OCI-LY1 (cell line): ENCODE data around the gene MSANTD3.

Experiments
- H2AFZ ChIP-seq: fragments of 200-600 bp; sonication (generic), shearing (Covaris generic); 2 replicates; pipeline ENCODE4 v1.6.0; 2014; ENCODE audit warnings: antibody characterized with exemption, mild to moderate bottlenecking, low read length
- H3F3A ChIP-seq: fragments of 200-600 bp; sonication (generic), shearing (Covaris generic); 2 replicates; pipeline ENCODE4 v1.6.0; 2014; ENCODE audit warnings: mild to moderate bottlenecking, antibody characterized with exemption, low read length, moderate library complexity; ENCODE audit not compliant: insufficient read depth
- H3K27ac ChIP-seq: fragments of 200-600 bp; sonication (generic); 2 replicates; pipeline ENCODE4 v1.5.1; 2014; ENCODE audit warnings: low read length, mixed run types, mild to moderate bottlenecking, low read depth; ENCODE audit not compliant: poor library complexity, severe bottlenecking
- H3K27me3 ChIP-seq: fragments of 200-600 bp; sonication (generic); 2 replicates; pipeline ENCODE4 v1.6.0; 2014; ENCODE audit warnings: antibody characterized with exemption, mild to moderate bottlenecking, low read length, moderate library complexity; ENCODE audit not compliant: insufficient read depth
- H3K36me3 ChIP-seq: fragments of 200-600 bp; sonication (generic); 2 replicates; pipeline ENCODE4 v1.6.1; 2014; ENCODE audit warnings: mild to moderate bottlenecking, antibody characterized with exemption, low read length, moderate library complexity, mixed read lengths; ENCODE audit not compliant: insufficient read depth
- H3K4me1 ChIP-seq: fragments of 200-600 bp; sonication (generic); 2 replicates; pipeline ENCODE4 v1.5.1; 2014; ENCODE audit warnings: mild to moderate bottlenecking, low read length, moderate library complexity; ENCODE audit not compliant: insufficient read depth, severe bottlenecking
- H3K4me2 ChIP-seq: fragments of 200-600 bp; sonication (generic), shearing (Covaris generic); 2 replicates; pipeline ENCODE4 v1.6.1; 2014; ENCODE audit warnings: low read length
- H3K4me3 ChIP-seq: fragments of 200-600 bp; sonication (generic); 2 replicates; pipeline ENCODE4 v1.5.1; 2014; ENCODE audit warnings: low read length, low read depth, mild to moderate bottlenecking, mixed read lengths; ENCODE audit not compliant: poor library complexity, severe bottlenecking
- H3K79me2 ChIP-seq: fragments of 200-600 bp; shearing (Covaris generic); 2 replicates; pipeline ENCODE4 v1.6.1; 2016; ENCODE audit warnings: mixed run types, low read length, mixed read lengths; ENCODE audit not compliant: insufficient read depth
- H3K9ac ChIP-seq: fragments of 200-600 bp; sonication (generic), shearing (Covaris generic); 2 replicates; pipeline ENCODE4 v1.6.1; 2014; ENCODE audit warnings: mild to moderate bottlenecking, low read length, mixed read lengths
- H3K9me2 ChIP-seq: fragments of 200-600 bp; sonication (generic), shearing (Covaris generic); 2 replicates; pipeline ENCODE4 v1.6.1; 2014; ENCODE audit warnings: low read depth, mild to moderate bottlenecking, low read length, mixed read lengths
- H3K9me3 ChIP-seq: fragments of 200-600 bp; shearing (Covaris generic); 2 replicates; pipeline ENCODE4 v1.6.1; 2014; ENCODE audit warnings: low read length, mixed read lengths
- H4K20me1 ChIP-seq: fragments of 200-600 bp; sonication (generic), shearing (Covaris generic); 2 replicates; pipeline ENCODE4 v1.6.0; 2016; ENCODE audit warnings: mild to moderate bottlenecking, low read length; ENCODE audit not compliant: insufficient read depth
- EZH2 ChIP-seq: fragments of 200-600 bp; sonication (generic), shearing (Covaris generic); IDR thresholded peaks from 2 replicates; pipeline ENCODE4 v1.8.0; 2017; ENCODE audit warnings: borderline replicate concordance, mixed run types, mild to moderate bottlenecking, antibody characterized with exemption, low read length, moderate library complexity, mixed read lengths
- TF ChIP-seq, protein P1 (sequence below): fragments of 200-600 bp; sonication (generic), shearing (Covaris generic); IDR thresholded peaks from 2 replicates; pipeline ENCODE4 v1.5.1; 2017; ENCODE audit warnings: mild to moderate bottlenecking, antibody characterized with exemption, low read length, moderate library complexity, mixed read lengths

The MSANTD3 gene

DNA sequence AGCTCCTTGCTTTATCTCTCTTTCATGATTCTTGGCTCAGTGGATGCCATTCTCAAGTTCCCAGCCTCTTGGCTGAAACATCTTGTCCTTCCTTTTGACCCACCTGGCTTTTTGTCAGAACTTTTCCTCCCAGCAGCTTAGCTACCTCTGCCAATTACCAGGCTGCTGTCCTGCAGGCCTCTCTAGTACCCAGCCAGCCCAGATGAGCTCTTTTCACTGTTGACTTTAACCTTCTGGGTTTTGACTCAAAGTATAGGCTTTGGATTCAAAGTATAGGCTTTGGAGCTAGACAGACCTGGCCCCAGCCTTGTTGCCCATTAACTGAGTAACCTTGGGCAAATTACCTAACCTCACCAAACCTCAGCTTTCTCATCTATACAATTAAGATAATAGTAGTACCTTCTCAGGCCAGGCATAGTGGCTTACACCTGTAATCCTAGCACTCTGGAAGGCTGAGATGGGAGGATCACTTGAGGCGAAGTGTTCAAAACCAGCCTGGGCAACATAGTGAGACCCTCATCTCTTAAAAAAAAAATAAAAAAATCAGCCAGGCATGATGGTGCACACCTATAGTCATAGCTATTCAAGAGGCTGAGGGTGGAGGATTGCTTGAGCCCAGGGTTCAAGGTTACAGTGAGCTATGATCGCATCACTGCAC lies 39.4 kb downstream of the MSANTD3 start:
- H3K9me3 ChIP-seq = no peaks in the 10 kb centered on the region
- no peaks in the 10 kb centered on the region for H3K27me3 ChIP-seq
- no peak overlapping the region for H2AFZ ChIP-seq
- H3K4me2 ChIP-seq = no peak overlapping the region
- H4K20me1 ChIP-seq = no peaks in the 10 kb centered on the region
- H3K9me2 ChIP-seq = no peaks in the 10 kb centered on the region
- H3F3A ChIP-seq = no peaks in the 10 kb centered on the region
- H3K4me1 ChIP-seq = no peaks in the 10 kb centered on the region
- no peaks in the 10 kb centered on the region for H3K36me3 ChIP-seq
- no peak overlapping the region for H3K4me3 ChIP-seq
- TF ChIP-seq, protein P1, sequence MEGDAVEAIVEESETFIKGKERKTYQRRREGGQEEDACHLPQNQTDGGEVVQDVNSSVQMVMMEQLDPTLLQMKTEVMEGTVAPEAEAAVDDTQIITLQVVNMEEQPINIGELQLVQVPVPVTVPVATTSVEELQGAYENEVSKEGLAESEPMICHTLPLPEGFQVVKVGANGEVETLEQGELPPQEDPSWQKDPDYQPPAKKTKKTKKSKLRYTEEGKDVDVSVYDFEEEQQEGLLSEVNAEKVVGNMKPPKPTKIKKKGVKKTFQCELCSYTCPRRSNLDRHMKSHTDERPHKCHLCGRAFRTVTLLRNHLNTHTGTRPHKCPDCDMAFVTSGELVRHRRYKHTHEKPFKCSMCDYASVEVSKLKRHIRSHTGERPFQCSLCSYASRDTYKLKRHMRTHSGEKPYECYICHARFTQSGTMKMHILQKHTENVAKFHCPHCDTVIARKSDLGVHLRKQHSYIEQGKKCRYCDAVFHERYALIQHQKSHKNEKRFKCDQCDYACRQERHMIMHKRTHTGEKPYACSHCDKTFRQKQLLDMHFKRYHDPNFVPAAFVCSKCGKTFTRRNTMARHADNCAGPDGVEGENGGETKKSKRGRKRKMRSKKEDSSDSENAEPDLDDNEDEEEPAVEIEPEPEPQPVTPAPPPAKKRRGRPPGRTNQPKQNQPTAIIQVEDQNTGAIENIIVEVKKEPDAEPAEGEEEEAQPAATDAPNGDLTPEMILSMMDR = no peak
- TF ChIP-seq EZH2 = no peak
- no peak overlapping the region for H3K27ac ChIP-seq
- H3K9ac ChIP-seq = no peak overlapping the region
- no peaks in the 10 kb centered on the region for H3K79me2 ChIP-seq

DNA sequence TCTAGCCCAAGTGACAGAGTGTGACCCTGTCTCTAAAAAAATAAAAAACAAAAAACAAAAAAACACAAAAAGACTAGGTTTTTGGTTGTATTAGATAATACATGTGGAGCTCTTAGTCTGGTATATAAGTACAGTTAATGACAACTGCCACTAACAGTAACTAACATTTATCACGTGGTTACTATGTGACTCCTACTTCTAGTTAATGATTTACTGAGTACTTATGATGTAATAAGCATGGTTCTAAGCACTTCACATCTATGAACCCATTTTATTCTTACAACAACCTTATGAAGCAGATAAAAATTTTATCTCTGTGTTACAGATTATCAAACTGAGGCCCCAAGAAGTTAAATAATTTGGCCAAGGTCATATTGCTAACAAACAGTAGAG lies 39.9 kb downstream of the MSANTD3 start:
- Histone ChIP-seq H3K79me2 (no peaks in the 10 kb centered on the region), H3K9me3 (no peaks in the 10 kb centered on the region), H3F3A (no peaks in the 10 kb centered on the region), H3K4me2 (no peak overlapping the region), H3K27ac (no peak overlapping the region), H3K36me3 (no peaks in the 10 kb centered on the region), H3K4me1 (no peaks in the 10 kb centered on the region), H3K9ac (no peak overlapping the region), H3K4me3 (no peak overlapping the region), H2AFZ (no peak overlapping the region), H3K9me2 (no peaks in the 10 kb centered on the region), H4K20me1 (no peaks in the 10 kb centered on the region), H3K27me3 (no peaks in the 10 kb centered on the region)
- TF ChIP-seq, protein P1 = no peak
- TF ChIP-seq EZH2 = no peak

GRCh38 chr9:100468041-100468440 lies 41.1 kb downstream of the MSANTD3 start:
- Histone ChIP-seq H3K36me3 (no peaks in the 10 kb centered on the region), H3K79me2 (no peaks in the 10 kb centered on the region), H3K4me2 (no peak overlapping the region), H3K9ac (no peak overlapping the region), H4K20me1 (no peaks in the 10 kb centered on the region), H3K4me3 (no peak overlapping the region), H3K27ac (no peak overlapping the region), H3K9me3 (no peaks in the 10 kb centered on the region), H3F3A (no peaks in the 10 kb centered on the region), H2AFZ (no peak overlapping the region), H3K4me1 (peaks cover 7% of the 10 kb centered on the region), H3K27me3 (no peaks in the 10 kb centered on the region), H3K9me2 (no peaks in the 10 kb centered on the region)
- TF ChIP-seq, protein P1 = no peak
- no peak for TF ChIP-seq EZH2
